GM23338 (cell line): ENCODE results near the gene TLE3.

Source experiments
- CREB1 ChIP-seq: fragments of 250-450 bp; sonication (Bioruptor Pico); IDR thresholded peaks from 2 replicates; pipeline ENCODE4 v1.5.0; 2020; ENCODE audit warnings: low read depth, mild to moderate bottlenecking, moderate library complexity
- ETS1 ChIP-seq: IDR thresholded peaks from 2 replicates; pipeline ENCODE4 v1.6.1; 2016; ENCODE audit warnings: antibody characterized with exemption
- EZH2 ChIP-seq: fragments of 200-600 bp; sonication (generic); IDR thresholded peaks from one replicate; pipeline ENCODE4 v1.8.0; 2017; ENCODE audit warnings: antibody characterized with exemption, mild to moderate bottlenecking, low read depth; ENCODE audit not compliant: unreplicated experiment
- EZH2phosphoT487 ChIP-seq: fragments of 200-600 bp; sonication (generic); IDR thresholded peaks from one replicate; pipeline ENCODE4 v1.8.1; 2018; ENCODE audit warnings: antibody characterized with exemption; ENCODE audit not compliant: unreplicated experiment
- NANOG ChIP-seq: IDR thresholded peaks from 2 replicates; pipeline ENCODE4 v1.6.1; 2016; ENCODE audit warnings: antibody characterized with exemption, borderline replicate concordance
- POLR2AphosphoS5 ChIP-seq: IDR thresholded peaks from 2 replicates; pipeline ENCODE4 v1.6.1; 2016; ENCODE audit warnings: antibody characterized with exemption, low read depth
- REST ChIP-seq: IDR thresholded peaks from one replicate; pipeline ENCODE4 v1.6.1; 2018; ENCODE audit warnings: antibody characterized with exemption; ENCODE audit not compliant: unreplicated experiment
- ZNF114 ChIP-seq: fragments of 250-450 bp; sonication (Bioruptor Pico); IDR thresholded peaks from 2 replicates; pipeline ENCODE4 v1.5.0; 2020; ENCODE audit warnings: mild to moderate bottlenecking, moderate library complexity
- TF ChIP-seq, protein P1 (sequence below), 2 experiments: fragments of 200-600 bp in 1 of 2; sonication (generic) in 1 of 2; conservative IDR thresholded peaks; 2 replicates each; pipeline versions ENCODE4 v1.5.1 to v1.6.1; 2016 to 2017; ENCODE audit warnings: antibody characterized with exemption in 2 of 2, low read depth in 2 of 2, mild to moderate bottlenecking in 2 of 2, moderate library complexity in 1 of 2

DNA sequence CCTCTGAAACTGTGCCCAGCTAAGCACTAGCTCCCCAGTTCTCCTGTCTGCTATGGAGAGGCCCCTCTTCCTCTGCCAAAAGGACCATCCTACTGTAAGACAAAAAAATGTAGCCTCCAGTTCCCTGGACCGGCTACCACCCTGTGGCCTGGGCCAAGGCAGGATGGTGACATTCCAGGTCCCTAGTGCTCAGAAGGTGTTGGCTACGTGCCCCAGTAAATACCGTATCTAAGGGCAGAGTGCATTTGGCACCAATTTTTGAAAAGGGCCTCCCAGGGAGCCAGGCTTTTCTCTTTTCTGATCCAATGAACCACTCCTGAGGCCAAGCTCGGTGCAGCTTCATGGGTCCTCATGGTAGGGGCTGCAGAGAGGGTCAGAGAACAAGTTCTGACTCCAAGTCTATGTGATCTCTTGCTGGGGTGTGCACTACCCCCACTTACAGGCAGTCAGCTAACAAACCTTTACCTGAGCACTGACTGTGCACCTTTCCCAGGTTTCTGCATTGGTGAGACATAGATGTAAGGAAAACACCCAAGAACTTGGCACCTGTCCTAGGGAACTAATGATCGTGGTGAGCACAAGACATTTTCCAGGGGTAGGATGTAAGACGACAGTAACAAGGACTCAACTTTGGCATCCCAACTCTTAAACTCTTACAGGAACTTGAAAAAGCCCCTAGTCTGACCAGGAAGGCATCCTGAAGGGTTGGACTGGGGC is 32.6 kb downstream of the TLE3 start:
- TF ChIP-seq, protein P1, sequence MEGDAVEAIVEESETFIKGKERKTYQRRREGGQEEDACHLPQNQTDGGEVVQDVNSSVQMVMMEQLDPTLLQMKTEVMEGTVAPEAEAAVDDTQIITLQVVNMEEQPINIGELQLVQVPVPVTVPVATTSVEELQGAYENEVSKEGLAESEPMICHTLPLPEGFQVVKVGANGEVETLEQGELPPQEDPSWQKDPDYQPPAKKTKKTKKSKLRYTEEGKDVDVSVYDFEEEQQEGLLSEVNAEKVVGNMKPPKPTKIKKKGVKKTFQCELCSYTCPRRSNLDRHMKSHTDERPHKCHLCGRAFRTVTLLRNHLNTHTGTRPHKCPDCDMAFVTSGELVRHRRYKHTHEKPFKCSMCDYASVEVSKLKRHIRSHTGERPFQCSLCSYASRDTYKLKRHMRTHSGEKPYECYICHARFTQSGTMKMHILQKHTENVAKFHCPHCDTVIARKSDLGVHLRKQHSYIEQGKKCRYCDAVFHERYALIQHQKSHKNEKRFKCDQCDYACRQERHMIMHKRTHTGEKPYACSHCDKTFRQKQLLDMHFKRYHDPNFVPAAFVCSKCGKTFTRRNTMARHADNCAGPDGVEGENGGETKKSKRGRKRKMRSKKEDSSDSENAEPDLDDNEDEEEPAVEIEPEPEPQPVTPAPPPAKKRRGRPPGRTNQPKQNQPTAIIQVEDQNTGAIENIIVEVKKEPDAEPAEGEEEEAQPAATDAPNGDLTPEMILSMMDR (conservative IDR thresholded peaks at IDR 0.05; ENCODE audit: low read depth in 2 of 2), result no peak
- TF ChIP-seq EZH2, result no peak
- no peak for TF ChIP-seq EZH2phosphoT487
- no peak for TF ChIP-seq POLR2AphosphoS5
- TF ChIP-seq NANOG, result no peak
- TF ChIP-seq ZNF114, result no peak
- TF ChIP-seq ETS1, result no peak
- no peak for TF ChIP-seq REST
- no peak for TF ChIP-seq CREB1 (CRISPR knock-in tag)
